HG03139 (cell line): ENCODE results near the gene MEMO1.
"Not testable (repeated sequence)": the region's sequence is repeated elsewhere in the genome, so short reads cannot be mapped to it uniquely, and the experiment has no call there.

Experiments
- ATAC-seq: cut with Tn5 transposase; IDR thresholded peaks from one replicate; pipeline ENCODE4 v1.9.1; 2021; ENCODE audit not compliant: unreplicated experiment

Gene MEMO1

DNA sequence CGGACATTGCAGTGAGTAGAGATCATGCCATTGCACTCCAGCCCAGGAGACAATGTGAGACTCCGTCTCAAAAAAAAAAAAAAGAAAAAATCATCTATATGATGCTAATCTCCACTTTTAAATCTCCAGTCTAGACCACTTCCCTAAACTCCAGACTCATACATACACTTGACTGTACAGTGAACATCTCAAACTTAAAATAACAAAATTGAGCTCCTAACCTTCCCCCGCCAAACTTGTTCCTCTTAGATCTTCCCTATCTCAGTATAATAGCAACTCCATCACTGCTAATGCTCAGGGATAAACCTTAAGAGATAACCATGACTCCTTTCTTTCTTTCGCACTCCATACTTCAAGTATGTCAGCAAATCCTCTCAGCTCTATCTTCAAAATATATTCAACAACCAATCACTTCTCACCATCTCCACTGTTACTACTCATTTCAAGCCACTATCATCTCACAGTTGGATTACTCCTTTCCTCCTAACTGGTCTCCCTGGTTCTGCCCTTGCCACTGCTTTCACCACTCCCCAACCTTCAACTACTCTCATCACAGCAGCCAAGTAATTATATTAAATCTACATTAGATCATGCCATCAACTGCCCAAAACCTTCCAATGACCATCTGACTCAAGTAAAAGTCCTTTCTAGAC lies 12.0 kb downstream of the MEMO1 start:
- ATAC-seq, result no peak

- ATAC-seq, result no peak
These were observed 13.2 kb downstream of the MEMO1 start for GRCh38 chr2:31997653-31998052.

- no peak for ATAC-seq
These were observed 14.1 kb downstream of the MEMO1 start for GRCh38 chr2:31996571-31997150.

- ATAC-seq, result no peak
These were observed 17.9 kb downstream of the MEMO1 start for GRCh38 chr2:31992934-31993333.

DNA sequence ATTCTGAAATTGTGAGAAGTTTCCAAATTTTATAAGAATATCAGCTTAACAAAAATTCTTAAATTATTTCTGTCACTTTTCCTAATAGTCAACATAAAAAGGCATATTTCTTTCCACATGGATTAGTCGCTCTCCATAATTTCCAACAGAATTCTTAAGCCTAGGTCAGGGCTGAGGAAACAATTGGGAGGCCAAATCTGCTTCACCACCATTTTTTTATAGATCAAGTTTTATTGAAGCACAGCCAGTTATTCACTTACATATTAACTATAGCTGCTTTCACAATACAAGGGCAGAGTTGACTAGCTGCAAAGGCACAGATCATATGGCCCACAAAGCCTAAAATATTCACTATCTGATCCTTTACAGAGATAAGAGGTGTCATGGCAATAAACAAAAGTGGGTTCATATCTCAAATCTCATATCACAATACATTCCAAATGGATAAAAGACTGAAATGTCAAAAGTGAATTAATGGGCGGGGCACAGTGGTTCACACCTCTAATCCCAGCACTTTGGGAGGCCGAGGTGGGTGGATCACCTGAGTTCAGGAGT lies 18.7 kb downstream of the MEMO1 start:
- no peak for ATAC-seq

DNA sequence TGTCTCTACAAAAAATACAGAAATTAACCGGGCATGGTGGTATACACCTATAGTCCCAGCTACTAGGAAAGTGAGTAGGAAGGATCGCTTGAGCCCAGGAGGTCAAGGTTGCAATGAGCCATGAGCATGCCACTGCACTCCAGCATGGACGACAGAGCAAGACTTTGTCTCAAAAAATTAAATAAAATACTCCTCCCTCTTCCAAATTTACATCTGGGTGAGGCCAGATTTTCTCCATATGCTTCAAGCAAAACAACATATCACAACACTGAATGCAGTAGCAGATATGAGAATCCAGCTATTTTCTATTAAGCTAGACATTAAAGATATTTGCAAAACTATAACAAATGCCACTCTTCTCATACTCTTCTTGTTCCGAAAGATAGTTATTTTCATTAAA lies 20.9 kb downstream of the MEMO1 start:
- ATAC-seq, result no peak

DNA sequence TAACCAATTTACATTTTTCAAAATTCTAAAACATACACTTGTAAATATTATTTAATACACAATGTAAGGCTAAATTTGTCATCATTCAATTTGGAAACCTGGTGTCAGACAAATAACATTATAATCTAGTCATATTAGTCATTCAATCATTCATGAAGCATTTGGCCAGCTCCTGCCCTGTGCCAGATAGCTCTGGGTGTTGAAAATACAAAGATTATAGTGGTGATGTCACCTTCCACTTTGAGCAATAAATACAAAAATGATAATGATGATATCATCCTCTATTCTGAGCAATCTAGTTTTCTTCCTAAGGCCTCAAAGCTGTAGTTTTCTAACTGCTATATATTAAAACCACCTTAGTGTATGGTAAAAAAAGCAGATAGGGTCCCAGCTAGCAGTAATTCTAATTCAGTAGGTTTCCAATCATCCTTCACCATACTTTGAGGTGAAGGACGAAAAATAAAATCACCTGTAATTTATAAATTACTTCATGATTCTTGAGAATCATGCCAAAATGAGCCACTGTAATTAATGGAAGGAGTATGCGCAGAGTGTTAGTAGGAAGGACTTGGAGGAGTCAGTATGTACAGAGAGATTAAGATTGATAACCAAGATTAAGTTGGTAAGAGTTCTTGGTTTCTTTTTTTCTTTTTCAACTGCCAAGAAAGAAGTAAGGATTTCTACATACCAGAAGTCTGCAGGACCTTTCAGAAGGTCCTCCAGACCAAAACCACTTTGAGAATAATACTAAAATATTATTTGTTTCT lies 23.2 kb downstream of the MEMO1 start:
- no peak for ATAC-seq

- ATAC-seq, result no peak
These were observed 23.9 kb downstream of the MEMO1 start for GRCh38 chr2:31986906-31987305.

GRCh38 chr2:31983762-31984467 lies 26.9 kb downstream of the MEMO1 start:
- no peak for ATAC-seq

DNA sequence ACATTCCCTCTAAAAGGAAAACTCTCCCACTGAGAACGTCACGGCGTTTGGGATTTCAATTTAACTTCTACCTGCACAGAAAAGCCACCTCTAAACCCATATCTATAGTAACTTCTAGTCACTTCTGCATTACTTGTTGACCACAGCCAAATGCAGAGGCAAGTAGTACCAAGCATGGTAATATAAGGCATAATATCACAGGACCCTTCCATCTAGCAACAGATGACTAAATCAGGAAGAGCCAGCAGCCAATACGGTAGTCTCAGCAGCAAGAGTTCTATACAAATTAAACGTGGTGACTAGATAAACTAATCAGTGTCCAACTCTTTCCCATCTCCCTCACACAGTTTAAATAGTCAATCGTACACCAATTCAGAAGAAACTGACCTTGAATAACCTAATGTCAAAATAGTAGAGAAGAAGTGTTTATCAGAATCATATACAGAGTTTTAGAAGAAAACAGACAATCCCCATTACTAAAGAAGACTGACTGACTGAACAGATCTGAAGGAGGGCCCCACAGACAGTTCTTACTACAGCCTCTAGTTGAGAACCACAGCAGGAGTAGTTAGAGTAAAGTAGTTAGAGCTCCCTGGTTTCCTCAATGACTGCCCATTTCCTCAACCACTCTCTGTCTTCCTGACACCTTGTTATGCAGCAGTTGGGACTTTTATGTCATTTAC lies 30.0 kb downstream of the MEMO1 start:
- ATAC-seq, result peak; percentile 92

GRCh38 chr2:31979956-31980355 lies 30.9 kb downstream of the MEMO1 start:
- no peak for ATAC-seq

DNA sequence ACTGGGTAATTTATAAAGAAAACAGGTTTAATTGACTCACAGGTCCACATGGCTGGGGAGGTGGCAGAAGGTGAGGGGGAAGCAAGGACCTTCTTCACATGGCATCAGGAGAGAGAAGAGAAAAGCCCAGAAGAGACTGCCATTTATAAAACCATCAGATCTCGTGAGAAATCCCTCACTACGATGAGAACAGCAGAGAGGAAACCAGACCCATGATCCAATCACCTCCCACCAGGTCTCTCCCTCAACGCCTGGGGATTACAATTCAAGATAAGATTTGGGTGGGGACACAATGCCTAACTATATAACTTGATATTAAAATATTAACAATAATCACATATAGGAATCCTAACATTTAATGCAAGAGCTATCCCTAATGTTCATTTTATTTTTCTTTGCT lies 31.8 kb downstream of the MEMO1 start:
- ATAC-seq, result no peak

DNA sequence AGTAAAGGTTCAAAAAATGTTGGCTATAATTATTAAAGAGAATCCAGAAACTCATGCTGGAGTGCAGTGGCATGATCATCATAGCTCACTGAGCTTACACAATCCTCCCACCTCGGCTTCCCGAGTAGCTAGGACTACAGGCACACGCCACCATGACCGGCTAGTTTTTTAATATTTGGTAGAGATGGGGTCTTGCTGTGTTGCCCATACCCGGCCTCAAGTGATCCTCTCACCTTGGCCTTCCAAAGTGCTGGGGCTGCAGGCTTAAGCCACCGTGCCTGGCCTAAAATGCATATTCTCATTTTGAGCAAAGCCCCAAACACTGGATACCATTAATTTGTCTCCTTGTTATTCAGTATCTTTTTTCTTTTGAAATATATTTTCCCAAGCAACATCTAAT lies 32.4 kb downstream of the MEMO1 start:
- ATAC-seq, result no peak

- ATAC-seq, result no peak
These were observed 37.1 kb downstream of the MEMO1 start for GRCh38 chr2:31973665-31974064.

DNA sequence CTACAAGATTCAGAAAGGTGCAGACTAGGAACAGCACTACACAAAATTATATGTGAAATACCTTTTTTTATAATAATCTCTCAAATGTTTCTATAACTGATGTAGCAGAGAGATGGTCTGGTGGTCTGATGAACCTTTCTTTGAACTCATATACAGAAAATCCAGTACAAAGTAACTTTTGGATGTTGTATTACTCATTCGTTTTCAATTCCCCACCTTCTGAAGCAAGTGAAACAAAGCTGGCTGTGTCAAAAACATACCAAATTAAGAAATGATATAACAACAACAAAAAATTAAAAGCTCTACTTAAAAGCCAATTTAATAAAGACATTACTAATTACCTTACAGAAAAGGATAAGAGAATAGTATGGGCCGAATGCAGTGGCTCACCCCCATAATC lies 38.7 kb downstream of the MEMO1 start:
- ATAC-seq, result no peak

- no peak for ATAC-seq
These were observed 41.6 kb downstream of the MEMO1 start for GRCh38 chr2:31969178-31969577.

DNA sequence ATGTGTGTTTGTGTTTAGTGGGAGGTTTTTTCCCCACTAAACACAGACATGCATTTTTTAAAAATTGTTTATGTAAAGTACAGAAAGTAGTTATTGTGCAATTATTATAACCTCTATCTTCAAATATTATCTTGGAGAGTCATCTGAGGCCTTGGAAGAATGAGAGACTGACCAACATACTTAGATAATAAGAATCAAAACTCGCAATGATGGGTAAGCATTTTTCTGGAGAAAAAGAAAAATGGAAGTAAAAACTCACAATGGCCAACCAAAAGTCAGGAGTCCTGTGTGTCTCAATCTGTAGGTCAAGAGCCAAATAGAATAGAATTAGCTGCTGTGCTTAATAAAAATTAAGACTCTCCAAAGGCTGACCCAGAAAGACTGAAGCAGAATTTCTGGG lies 43.0 kb downstream of the MEMO1 start:
- ATAC-seq, result no peak

DNA sequence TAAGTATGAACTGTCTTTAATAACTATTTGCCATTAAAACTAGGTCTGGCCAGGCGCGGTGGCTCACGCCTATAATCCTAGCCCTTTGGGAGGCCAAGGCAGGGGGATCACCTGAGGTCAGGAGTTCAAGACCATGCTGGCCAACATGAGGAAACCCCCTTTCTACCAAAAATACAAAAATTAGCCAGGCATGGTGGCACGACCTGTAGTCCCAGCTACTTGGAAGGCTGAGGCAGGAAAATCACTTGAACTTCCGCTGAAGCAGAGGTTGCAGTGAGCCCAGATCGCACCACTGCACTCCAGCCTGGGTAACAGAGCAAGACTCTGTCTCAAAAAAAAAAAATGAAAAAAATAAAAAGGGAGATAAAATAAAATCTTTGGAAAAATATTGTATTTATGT lies 44.4 kb downstream of the MEMO1 start:
- ATAC-seq, result not testable (repeated sequence)

- ATAC-seq, result no peak
These were observed 45.7 kb downstream of the MEMO1 start for GRCh38 chr2:31965094-31965493.

- no peak for ATAC-seq
These were observed 47.9 kb downstream of the MEMO1 start for GRCh38 chr2:31962757-31963361.
